PC-3 (cell line): ENCODE measurements around the gene EBLN1.

ENCODE experiments used
- CTCF ChIP-seq: fragments of 300-600 bp; sonication (generic); conservative IDR thresholded peaks from 2 replicates; pipeline ENCODE4 v1.5.1; 2017; ENCODE audit warnings: antibody characterized with exemption, low read depth, mild to moderate bottlenecking, low read length
- EZH2 ChIP-seq: fragments of 300-600 bp; sonication (generic); IDR thresholded peaks from one replicate; pipeline ENCODE4 v1.6.1; 2017; ENCODE audit warnings: antibody characterized with exemption, mild to moderate bottlenecking, low read length; ENCODE audit not compliant: unreplicated experiment
- EZH2phosphoT487 ChIP-seq: fragments of 300-600 bp; sonication (generic); IDR thresholded peaks from 2 replicates; pipeline ENCODE4 v1.6.1; 2018; ENCODE audit warnings: mild to moderate bottlenecking, antibody characterized with exemption, low read length, borderline replicate concordance

GRCh38 chr10:22159180-22159579, 58.6 kb downstream of the EBLN1 start:
- TF ChIP-seq EZH2 (no peak), CTCF (no peak), EZH2phosphoT487 (no peak)
